Measurements from ENCODE around the gene NACC2. TPM values are rescaled to one million over a fixed set of nuclear protein-coding genes. Genes with fewer than 3 reads are reported as not detected.

The NACC2 gene
- total and polyA plus RNA-seq, 9 of the 15 experiments (the other 6 are each of a cell fraction or from before 2014, with no cell fraction given) = 0.70 to 25.1 (median 5.6) TPM

DNA sequence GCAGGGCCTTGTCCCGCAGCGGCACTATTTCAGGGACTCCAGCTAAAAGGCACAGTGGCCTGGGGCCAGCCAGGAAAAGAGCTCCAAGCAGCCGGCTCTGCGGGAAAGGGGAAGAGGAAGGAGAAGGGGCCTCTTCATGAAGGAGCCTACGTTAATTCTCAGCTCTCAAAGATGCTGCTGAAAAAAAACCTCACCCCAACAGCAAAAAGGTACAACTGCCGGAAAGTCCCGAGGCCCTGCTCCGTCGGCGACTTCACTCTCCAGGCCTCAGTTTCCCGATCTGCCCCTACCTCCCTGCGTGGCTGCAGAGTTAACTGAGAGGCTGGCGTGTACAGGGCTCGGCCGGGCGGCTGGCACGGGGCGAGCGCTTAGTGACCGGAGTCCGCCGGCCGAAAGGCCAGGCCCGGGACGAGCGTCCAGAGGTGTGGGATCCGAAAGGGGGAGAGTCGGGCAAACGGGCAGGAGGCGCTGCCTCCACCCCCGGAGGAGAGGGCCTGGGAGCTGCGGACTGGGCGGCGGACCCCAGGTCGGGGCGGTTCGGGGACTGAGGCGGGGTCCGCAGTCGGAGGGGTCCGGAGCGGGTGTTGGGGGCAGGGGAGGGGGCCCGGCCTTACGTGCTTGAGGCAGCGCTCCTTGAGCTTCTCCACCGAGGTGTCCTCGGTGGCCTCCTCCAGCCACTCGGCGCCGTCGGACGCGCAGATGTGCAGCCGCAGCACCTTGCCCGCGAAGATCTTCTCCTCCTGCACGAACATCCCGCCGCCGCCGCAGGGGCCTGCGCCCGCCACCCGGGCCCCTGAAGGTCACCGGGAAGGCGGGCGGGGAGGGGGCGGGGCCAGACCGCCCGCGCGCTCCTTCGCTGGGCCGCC lies 134.4 kb downstream of the NACC2 start (continued):
- TF ChIP-seq IRF9 (tag; IDR thresholded peaks at IDR 0.05) (no peak), ZNF184 (CRISPR knock-in tag; IDR thresholded peaks at IDR 0.05) (no peak), ZNF695 (CRISPR knock-in tag; IDR thresholded peaks at IDR 0.05) (no peak), U2AF1 (optimal IDR thresholded peaks at IDR 0.05; ENCODE audit: low read depth, low read length) (no peak), MEF2A (IDR thresholded peaks at IDR 0.05; ENCODE audit: control insufficient read depth, low read depth, low read length) (no peak), ESRRB (CRISPR knock-in tag; IDR thresholded peaks at IDR 0.05; ENCODE audit: borderline replicate concordance) (no peak), NCOR1 (IDR thresholded peaks at IDR 0.05) (no peak), CCAR2 (IDR thresholded peaks at IDR 0.05; ENCODE audit: low read depth, low read length) (no peak), CLOCK (CRISPR knock-in tag; IDR thresholded peaks at IDR 0.05; ENCODE audit: borderline replicate concordance) (no peak), RBM39 (optimal IDR thresholded peaks at IDR 0.05; ENCODE audit: low read depth, low read length) (no peak), FOXP1 (CRISPR knock-in tag; IDR thresholded peaks at IDR 0.05) (peak; percentile 30; the same call in 1 of the 2 replicates), ZNF780A (CRISPR knock-in tag; IDR thresholded peaks at IDR 0.05) (no peak), MCM5 (IDR thresholded peaks at IDR 0.05; ENCODE audit: low read depth) (no peak), KDM4B (IDR thresholded peaks at IDR 0.05; ENCODE audit: borderline replicate concordance in 2 of 2, low read depth in 1 of 2) (no peak)
- TF ChIP-seq, protein P1, sequence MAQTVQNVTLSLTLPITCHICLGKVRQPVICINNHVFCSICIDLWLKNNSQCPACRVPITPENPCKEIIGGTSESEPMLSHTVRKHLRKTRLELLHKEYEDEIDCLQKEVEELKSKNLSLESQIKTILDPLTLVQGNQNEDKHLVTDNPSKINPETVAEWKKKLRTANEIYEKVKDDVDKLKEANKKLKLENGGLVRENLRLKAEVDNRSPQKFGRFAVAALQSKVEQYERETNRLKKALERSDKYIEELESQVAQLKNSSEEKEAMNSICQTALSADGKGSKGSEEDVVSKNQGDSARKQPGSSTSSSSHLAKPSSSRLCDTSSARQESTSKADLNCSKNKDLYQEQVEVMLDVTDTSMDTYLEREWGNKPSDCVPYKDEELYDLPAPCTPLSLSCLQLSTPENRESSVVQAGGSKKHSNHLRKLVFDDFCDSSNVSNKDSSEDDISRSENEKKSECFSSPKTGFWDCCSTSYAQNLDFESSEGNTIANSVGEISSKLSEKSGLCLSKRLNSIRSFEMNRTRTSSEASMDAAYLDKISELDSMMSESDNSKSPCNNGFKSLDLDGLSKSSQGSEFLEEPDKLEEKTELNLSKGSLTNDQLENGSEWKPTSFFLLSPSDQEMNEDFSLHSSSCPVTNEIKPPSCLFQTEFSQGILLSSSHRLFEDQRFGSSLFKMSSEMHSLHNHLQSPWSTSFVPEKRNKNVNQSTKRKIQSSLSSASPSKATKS (CRISPR knock-in tag; IDR thresholded peaks at IDR 0.05) = no peak
- TF ChIP-seq, protein P2, sequence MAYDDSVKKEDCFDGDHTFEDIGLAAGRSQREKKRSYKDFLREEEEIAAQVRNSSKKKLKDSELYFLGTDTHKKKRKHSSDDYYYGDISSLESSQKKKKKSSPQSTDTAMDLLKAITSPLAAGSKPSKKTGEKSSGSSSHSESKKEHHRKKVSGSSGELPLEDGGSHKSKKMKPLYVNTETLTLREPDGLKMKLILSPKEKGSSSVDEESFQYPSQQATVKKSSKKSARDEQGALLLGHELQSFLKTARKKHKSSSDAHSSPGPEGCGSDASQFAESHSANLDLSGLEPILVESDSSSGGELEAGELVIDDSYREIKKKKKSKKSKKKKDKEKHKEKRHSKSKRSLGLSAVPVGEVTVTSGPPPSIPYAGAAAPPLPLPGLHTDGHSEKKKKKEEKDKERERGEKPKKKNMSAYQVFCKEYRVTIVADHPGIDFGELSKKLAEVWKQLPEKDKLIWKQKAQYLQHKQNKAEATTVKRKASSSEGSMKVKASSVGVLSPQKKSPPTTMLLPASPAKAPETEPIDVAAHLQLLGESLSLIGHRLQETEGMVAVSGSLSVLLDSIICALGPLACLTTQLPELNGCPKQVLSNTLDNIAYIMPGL (CRISPR knock-in tag; IDR thresholded peaks at IDR 0.05) = no peak

Measured in K562 (cell line).